ENCODE data around the gene MTO1. TPM values are rescaled to one million over a fixed set of nuclear protein-coding genes. Genes with fewer than 3 reads are reported as not detected.

The MTO1 gene
- total RNA-seq, 4 donors from 2014 or later, result 31.0 to 42.8 (median 37.9) TPM

DNA sequence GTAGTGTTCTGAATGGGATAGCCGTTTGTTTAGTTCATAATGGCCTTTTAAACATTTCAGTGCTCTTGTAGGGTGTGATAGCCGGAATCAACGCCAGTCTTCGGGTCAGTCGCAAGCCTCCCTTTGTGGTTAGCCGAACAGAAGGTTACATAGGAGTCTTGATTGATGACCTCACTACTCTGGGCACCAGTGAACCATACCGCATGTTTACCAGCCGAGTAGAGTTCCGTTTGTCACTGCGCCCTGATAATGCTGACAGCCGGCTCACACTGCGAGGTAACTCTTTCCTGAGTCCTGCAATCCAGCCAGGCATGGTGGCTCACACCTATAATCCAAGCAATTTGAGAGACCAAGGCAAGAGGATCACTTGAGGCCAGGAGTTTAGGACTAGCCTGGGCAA, 20.4 kb downstream of the MTO1 start:
- Histone ChIP-seq H3K27ac (no peak overlapping the region), H3K36me3 (peaks cover 7 to 100% (median 38%) of the 10 kb centered on the region in 3 donors), H3K4me3 (no peak overlapping the region), H3K4me1 (no peaks in the 10 kb centered on the region), H3K27me3 (no peaks in the 10 kb centered on the region), H3K9me3 (no peaks in the 10 kb centered on the region)
- WGBS, 2 donors, result 91 to 95% methylated on average over 11 to 12 of the region's 12 CpGs
- DNase-seq (ENCODE audit: low spot score in 2 of 2), result no peak
- TF ChIP-seq, protein P1, sequence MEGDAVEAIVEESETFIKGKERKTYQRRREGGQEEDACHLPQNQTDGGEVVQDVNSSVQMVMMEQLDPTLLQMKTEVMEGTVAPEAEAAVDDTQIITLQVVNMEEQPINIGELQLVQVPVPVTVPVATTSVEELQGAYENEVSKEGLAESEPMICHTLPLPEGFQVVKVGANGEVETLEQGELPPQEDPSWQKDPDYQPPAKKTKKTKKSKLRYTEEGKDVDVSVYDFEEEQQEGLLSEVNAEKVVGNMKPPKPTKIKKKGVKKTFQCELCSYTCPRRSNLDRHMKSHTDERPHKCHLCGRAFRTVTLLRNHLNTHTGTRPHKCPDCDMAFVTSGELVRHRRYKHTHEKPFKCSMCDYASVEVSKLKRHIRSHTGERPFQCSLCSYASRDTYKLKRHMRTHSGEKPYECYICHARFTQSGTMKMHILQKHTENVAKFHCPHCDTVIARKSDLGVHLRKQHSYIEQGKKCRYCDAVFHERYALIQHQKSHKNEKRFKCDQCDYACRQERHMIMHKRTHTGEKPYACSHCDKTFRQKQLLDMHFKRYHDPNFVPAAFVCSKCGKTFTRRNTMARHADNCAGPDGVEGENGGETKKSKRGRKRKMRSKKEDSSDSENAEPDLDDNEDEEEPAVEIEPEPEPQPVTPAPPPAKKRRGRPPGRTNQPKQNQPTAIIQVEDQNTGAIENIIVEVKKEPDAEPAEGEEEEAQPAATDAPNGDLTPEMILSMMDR (IDR thresholded peaks at IDR 0.05), result no peak
- TF ChIP-seq EP300 (IDR thresholded peaks at IDR 0.05), result no peak
- no peak for TF ChIP-seq POLR2A (IDR thresholded peaks at IDR 0.05)

DNA sequence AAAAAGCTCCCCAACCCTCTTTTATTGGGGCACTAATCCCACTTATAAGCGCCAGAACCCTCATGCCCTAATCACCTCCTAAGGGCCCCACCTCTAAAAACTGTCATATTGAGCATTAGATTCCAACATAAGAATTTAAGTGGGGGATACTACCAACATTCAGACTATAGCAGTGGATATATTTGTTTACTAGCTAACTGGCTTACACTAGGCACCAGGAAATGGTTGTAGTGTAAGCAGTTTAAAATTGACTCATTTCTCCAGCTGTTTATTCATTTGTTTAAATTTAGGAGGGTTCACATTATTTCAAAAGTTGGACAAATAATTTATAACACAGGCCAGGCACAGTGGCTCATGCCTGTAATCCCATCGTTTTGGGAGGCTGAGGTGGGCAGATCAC, 22.9 kb downstream of the MTO1 start:
- no peak for DNase-seq (ENCODE audit: low spot score in 2 of 2)
- WGBS, 2 donors, result 89 to 90% methylated on average over 2 of the region's 2 CpGs
- H3K36me3 ChIP-seq, result peaks cover 4 to 100% (median 49%) of the 10 kb centered on the region in 3 donors
- H3K4me1 ChIP-seq, result no peaks in the 10 kb centered on the region
- TF ChIP-seq EP300 (IDR thresholded peaks at IDR 0.05) (no peak), POLR2A (IDR thresholded peaks at IDR 0.05) (no peak)
- TF ChIP-seq, protein P1 (IDR thresholded peaks at IDR 0.05), result no peak
- no peaks in the 10 kb centered on the region for H3K9me3 ChIP-seq
- no peaks in the 10 kb centered on the region for H3K27me3 ChIP-seq
- H3K27ac ChIP-seq, result no peak overlapping the region
- no peak overlapping the region for H3K4me3 ChIP-seq

DNA sequence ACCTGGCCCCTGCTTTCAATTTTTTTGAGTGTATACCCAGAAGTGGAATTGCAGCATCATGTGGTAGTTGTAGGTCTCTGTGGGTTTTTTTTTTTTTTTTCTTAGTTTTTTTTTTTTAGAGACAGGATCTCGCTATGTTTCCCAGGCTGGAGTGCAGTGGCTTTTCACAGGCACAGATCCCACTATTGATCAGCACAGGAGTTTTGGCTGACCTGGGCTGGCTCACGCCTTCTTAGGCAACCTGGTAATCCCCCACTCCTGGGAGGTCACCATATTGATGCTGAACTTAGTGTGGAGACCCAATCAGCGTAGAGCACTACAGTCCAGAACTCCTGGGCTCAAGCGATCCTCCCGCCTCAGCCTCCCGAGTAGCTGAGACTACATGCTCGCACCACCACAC, 25.9 kb downstream of the MTO1 start:
- Histone ChIP-seq H3K4me3 (no peak overlapping the region), H3K9me3 (peaks cover 0 to 7% (median 0%) of the 10 kb centered on the region in 4 donors), H3K27ac (no peak overlapping the region), H3K36me3 (peaks cover 0 to 99% (median 27%) of the 10 kb centered on the region in 3 donors), H3K27me3 (no peaks in the 10 kb centered on the region), H3K4me1 (no peaks in the 10 kb centered on the region)
- DNase-seq (ENCODE audit: low spot score in 2 of 2), result no peak
- 89 to 98% methylated on average over 6 to 7 of the region's 7 CpGs for WGBS, 2 donors
- TF ChIP-seq EP300 (IDR thresholded peaks at IDR 0.05) (no peak), POLR2A (IDR thresholded peaks at IDR 0.05) (no peak)
- TF ChIP-seq, protein P1 (IDR thresholded peaks at IDR 0.05), result no peak

DNA sequence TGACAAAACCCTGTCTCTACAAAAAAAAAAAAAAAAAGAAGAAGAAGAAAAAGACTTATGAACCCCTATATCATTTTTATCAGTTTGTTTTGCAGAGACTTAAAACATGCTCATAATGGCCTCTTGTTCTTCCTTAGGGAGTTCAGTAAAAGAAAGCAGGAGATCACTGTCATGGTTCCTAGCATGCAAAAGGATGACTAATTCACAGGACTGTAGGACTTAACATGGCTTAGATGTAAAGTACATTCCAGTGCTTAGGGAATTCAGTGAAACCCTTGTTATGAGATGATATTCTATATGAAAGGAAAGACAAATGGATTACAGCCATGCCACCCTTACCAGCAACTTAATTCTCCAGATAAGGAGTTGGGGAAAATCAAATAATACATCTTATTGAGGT, 29.8 kb downstream of the MTO1 start:
- Histone ChIP-seq H3K4me3 (no peak overlapping the region), H3K4me1 (no peaks in the 10 kb centered on the region), H3K36me3 (peaks cover 0 to 96% (median 11%) of the 10 kb centered on the region in 3 donors), H3K27me3 (no peaks in the 10 kb centered on the region), H3K9me3 (peaks cover 0 to 7% (median 0%) of the 10 kb centered on the region in 4 donors), H3K27ac (no peak overlapping the region)
- TF ChIP-seq EP300 (IDR thresholded peaks at IDR 0.05) (no peak), POLR2A (IDR thresholded peaks at IDR 0.05) (no peak)
- TF ChIP-seq, protein P1 (IDR thresholded peaks at IDR 0.05), result no peak
- no peak for DNase-seq (ENCODE audit: low spot score in 2 of 2)

DNA sequence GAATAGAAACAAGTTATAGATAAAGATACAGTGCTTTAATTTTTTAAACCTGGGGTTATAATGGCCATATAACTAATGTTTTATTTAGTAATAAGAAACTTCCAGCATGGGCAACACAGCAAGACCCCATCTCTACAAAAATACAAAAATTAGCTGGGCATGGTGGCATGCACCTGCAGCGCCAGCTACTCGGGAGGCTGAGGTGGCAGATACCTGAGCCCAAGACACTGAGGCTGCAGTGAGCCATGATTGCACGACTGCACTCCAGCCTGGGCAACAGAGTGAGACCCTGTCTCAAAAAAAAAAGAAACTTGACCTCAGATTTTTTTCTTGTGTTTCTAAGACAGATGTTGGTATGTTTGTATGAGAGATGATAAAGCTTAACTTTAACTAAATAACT, 36.4 kb downstream of the MTO1 start:
- H3K36me3 ChIP-seq, result peaks cover 2 to 98% (median 4%) of the 10 kb centered on the region in 3 donors
- WGBS, 2 donors, result 91 to 95% methylated on average over 3 of the region's 3 CpGs

More for the DNA sequence above, 36.4 kb downstream of the MTO1 start:
- no peak overlapping the region for H3K27ac ChIP-seq
- no peak overlapping the region for H3K4me3 ChIP-seq
- TF ChIP-seq POLR2A (IDR thresholded peaks at IDR 0.05) (no peak), EP300 (IDR thresholded peaks at IDR 0.05) (no peak)
- TF ChIP-seq, protein P1 (IDR thresholded peaks at IDR 0.05), result no peak
- no peaks in the 10 kb centered on the region for H3K9me3 ChIP-seq
- DNase-seq (ENCODE audit: low spot score in 2 of 2), result no peak
- H3K4me1 ChIP-seq, result no peaks in the 10 kb centered on the region
- no peaks in the 10 kb centered on the region for H3K27me3 ChIP-seq
